Neuron (in vitro differentiated cells): ENCODE measurements around the gene GPR89B.
"Not testable (repeated sequence)": the region's sequence is repeated elsewhere in the genome, so short reads cannot be mapped to it uniquely, and the experiment has no call there.

Source experiments
- H2AFZ ChIP-seq: one replicate; pipeline ENCODE4 v1.6.1; 2013; ENCODE audit warnings: low read depth, mild to moderate bottlenecking, inconsistent platforms, low read length, moderate library complexity
- H3K27me3 ChIP-seq: one replicate; pipeline ENCODE4 v1.6.1; 2013; ENCODE audit warnings: low read length; ENCODE audit not compliant: insufficient read depth
- H3K36me3 ChIP-seq: one replicate; pipeline ENCODE4 v1.6.1; 2013; ENCODE audit warnings: low read length; ENCODE audit not compliant: insufficient read depth
- H3K4me1 ChIP-seq: one replicate; pipeline ENCODE4 v1.6.1; 2013; ENCODE audit warnings: low read length; ENCODE audit not compliant: insufficient read depth
- H3K4me3 ChIP-seq: 2 replicates; pipeline ENCODE4 v1.5.1; 2013; ENCODE audit warnings: mild to moderate bottlenecking, low read length, moderate library complexity
- H3K9me3 ChIP-seq: one replicate; pipeline ENCODE4 v1.6.1; 2013; ENCODE audit warnings: low read length

The GPR89B gene

GRCh38 chr1:147928236-147929132 is at the start of gene GPR89B:
Gene GPR89B, plus strand, starts transcription at chr1:147928420. Its CDS starts 117 bp downstream, at chr1:147928537.
- Histone ChIP-seq H2AFZ (peak within 1 kb of the TSS; percentile 58), H3K4me3 (peak within 1 kb of the TSS; percentile 90)
- H3K4me1 ChIP-seq, H3K36me3 ChIP-seq, H3K27me3 ChIP-seq, H3K9me3 ChIP-seq: not testable (repeated sequence)

DNA sequence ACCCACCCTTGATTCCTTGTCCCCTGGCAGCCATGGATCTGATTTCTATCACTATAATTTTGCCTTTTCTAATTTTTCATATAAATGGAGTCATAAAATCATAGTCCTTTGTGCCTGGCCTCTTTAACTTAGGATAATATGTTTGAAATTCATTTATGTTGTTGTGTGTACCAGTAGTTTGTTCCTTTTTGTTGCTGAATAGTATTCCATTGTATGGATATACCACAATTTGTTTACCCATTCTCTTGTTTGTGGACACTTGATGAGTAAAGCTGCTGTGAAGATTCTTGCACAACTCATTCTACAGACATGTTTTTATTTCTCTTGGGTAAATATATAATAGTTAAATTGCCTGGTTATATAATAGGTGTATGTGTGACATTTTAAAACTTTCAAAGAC is 48.3 kb upstream of the GPR89B start:
- Histone ChIP-seq H2AFZ (no peak overlapping the region), H3K9me3 (no peaks in the 10 kb centered on the region), H3K36me3 (no peaks in the 10 kb centered on the region), H3K27me3 (no peaks in the 10 kb centered on the region), H3K4me1 (no peaks in the 10 kb centered on the region), H3K4me3 (no peak overlapping the region)

DNA sequence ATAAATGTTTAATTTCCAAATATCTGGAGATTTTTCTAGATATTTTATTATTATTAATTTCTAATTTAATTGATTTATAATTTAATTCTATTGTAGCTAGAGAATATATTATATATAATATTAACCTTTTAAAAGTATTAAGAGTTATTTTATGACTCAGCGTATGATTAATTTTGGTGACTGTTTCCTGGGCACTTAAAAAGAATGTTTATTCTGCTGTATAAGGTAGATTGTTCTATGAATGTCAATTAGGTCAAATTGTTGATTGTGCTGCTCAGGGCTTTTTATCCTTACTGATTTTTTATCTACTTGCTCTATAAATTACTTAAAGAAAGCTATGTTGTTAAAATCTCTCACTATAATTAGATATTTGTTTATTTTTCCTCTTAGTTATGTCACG is 45.7 kb upstream of the GPR89B start:
- Histone ChIP-seq H2AFZ (no peak overlapping the region), H3K9me3 (no peaks in the 10 kb centered on the region), H3K27me3 (no peaks in the 10 kb centered on the region), H3K4me3 (no peak overlapping the region), H3K4me1 (no peaks in the 10 kb centered on the region), H3K36me3 (no peaks in the 10 kb centered on the region)

GRCh38 chr1:147890177-147890790 is 37.9 kb upstream of the GPR89B start:
- Histone ChIP-seq H3K36me3 (no peaks in the 10 kb centered on the region), H3K9me3 (no peaks in the 10 kb centered on the region), H3K4me3 (no peak overlapping the region), H2AFZ (no peak overlapping the region), H3K27me3 (no peaks in the 10 kb centered on the region), H3K4me1 (peaks cover 21% of the 10 kb centered on the region)

DNA sequence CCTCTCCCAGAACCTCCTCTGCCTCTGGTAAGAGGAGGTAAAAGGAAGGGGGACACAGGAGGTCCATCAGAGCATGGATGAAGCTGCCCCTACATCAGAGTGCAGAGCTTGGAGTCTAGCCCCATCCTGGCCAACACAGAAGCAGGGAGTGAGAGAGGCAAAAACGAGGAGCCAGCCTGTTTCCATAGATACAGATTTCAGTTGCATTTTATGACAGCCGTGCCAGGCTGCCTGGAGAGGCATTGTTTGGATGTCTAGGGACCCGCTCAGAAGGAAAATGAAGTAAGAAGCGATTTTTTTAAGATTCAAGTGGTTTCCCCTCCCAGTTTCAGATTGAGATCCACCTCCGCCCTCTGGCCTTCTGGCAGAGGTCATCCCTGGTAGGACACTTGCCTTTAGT is 37.1 kb upstream of the GPR89B start:
- Histone ChIP-seq H3K4me3 (no peak overlapping the region), H3K27me3 (no peaks in the 10 kb centered on the region), H3K4me1 (peaks cover 21% of the 10 kb centered on the region), H3K36me3 (no peaks in the 10 kb centered on the region), H3K9me3 (no peaks in the 10 kb centered on the region), H2AFZ (no peak overlapping the region)

GRCh38 chr1:147892216-147892615 is 36.0 kb upstream of the GPR89B start:
- Histone ChIP-seq H3K4me3 (no peak overlapping the region), H2AFZ (no peak overlapping the region), H3K27me3 (no peaks in the 10 kb centered on the region), H3K9me3 (no peaks in the 10 kb centered on the region), H3K36me3 (no peaks in the 10 kb centered on the region), H3K4me1 (peaks cover 31% of the 10 kb centered on the region)

DNA sequence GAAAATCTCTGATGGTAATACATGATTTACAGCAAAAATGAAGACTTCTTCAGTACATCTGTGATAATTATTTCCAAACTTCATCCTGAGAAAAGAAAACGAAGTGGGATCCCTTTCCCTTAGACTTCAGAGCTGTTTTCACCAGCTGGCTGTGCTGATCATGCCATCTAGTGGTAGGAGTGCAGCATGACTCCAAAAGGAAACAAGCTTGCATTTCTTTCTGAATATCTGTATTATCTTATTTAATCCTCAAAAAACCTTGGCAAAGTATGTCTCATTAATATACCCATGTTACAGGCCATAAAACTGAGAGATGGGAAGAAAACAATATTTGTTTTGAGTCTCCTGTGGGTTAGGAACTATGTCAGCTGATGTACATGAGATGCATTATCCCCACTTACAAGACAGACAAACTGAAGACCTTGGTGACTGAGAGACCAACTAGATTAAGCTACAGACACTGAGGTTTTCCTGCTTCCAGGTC is 35.4 kb upstream of the GPR89B start:
- H3K4me1 ChIP-seq, result peaks cover 37% of the 10 kb centered on the region
- H3K27me3 ChIP-seq, result no peaks in the 10 kb centered on the region
- no peaks in the 10 kb centered on the region for H3K36me3 ChIP-seq
- no peak overlapping the region for H2AFZ ChIP-seq
- H3K4me3 ChIP-seq, result no peak overlapping the region
- no peaks in the 10 kb centered on the region for H3K9me3 ChIP-seq

- Histone ChIP-seq H3K27me3 (no peaks in the 10 kb centered on the region), H3K36me3 (no peaks in the 10 kb centered on the region), H3K4me3 (no peak overlapping the region), H2AFZ (no peak overlapping the region), H3K4me1 (peaks cover 39% of the 10 kb centered on the region), H3K9me3 (no peaks in the 10 kb centered on the region)
Observed at GRCh38 chr1:147895123-147895522, 33.1 kb upstream of the GPR89B start.

- Histone ChIP-seq H3K4me1 (peaks cover 23% of the 10 kb centered on the region), H2AFZ (no peak overlapping the region), H3K4me3 (no peak overlapping the region), H3K9me3 (no peaks in the 10 kb centered on the region), H3K27me3 (no peaks in the 10 kb centered on the region), H3K36me3 (no peaks in the 10 kb centered on the region)
Observed at GRCh38 chr1:147897029-147897752, 31.0 kb upstream of the GPR89B start.

DNA sequence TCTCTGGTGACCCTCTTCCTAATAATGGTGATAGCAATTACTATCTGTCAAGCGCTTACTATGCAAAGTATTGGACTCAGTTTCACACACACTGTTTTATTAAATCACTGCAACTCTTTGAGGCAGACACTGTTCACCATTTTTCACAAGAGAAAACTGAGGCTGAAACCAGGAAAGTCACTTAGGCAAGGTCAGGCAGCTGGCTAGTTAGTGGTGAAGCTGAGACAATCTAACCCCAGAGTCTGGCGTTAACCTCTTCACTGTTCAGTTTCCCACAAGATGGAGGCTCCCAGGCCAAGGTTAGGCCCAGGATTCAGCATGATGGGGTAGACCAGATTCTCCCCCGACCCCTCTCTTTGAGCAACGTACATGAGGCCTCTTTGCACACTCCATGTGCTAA is 30.4 kb upstream of the GPR89B start:
- Histone ChIP-seq H3K27me3 (no peaks in the 10 kb centered on the region), H3K36me3 (no peaks in the 10 kb centered on the region), H2AFZ (no peak overlapping the region), H3K4me3 (no peak overlapping the region), H3K4me1 (peaks cover 18% of the 10 kb centered on the region), H3K9me3 (no peaks in the 10 kb centered on the region)

GRCh38 chr1:147902253-147902845 is 25.9 kb upstream of the GPR89B start, which contains the start of gene GJA8:
Gene GJA8, plus strand, starts transcription at chr1:147902795. Its CDS starts 5,161 bp downstream, at chr1:147907956.
- Histone ChIP-seq H3K36me3 (no peaks in the 10 kb centered on the region), H3K4me3 (no peak within 1 kb of the TSS), H3K9me3 (no peaks in the 10 kb centered on the region), H3K4me1 (peaks cover 10% of the 10 kb centered on the region), H3K27me3 (no peaks in the 10 kb centered on the region), H2AFZ (no peak within 1 kb of the TSS)

DNA sequence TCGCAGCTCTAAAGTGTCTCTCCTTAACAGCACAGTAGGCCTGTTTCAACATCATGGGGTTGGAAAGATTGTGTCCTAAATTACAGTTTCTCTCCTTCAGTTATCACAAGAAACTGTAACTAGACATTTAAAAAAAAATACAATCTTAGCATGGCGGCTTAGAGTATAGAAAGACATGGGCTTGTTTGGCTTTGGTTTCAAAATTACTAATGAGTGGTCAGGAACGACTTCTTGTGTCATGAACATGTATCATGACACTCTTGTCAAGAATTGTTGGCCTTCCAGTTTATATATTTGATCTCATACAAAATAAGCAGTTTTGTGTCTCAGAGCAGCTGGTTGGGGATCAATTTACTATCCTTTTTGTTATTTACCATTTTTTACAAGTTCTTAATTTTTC is 23.5 kb upstream of the GPR89B start:
- H2AFZ ChIP-seq, result no peak overlapping the region
- H3K4me3 ChIP-seq, result no peak overlapping the region
- no peaks in the 10 kb centered on the region for H3K36me3 ChIP-seq
- H3K27me3 ChIP-seq, result no peaks in the 10 kb centered on the region
- peaks cover 3% of the 10 kb centered on the region for H3K4me1 ChIP-seq
- no peaks in the 10 kb centered on the region for H3K9me3 ChIP-seq
